GM18858 (cell line): Measurements from ENCODE around the gene SIRT3.
"Not testable (repeated sequence)": the region's sequence is repeated elsewhere in the genome, so short reads cannot be mapped to it uniquely, and the experiment has no call there.

Source experiments
- ATAC-seq: cut with Tn5 transposase; IDR thresholded peaks from one replicate; pipeline ENCODE4 v1.9.1; 2021; ENCODE audit not compliant: unreplicated experiment

The SIRT3 gene

DNA sequence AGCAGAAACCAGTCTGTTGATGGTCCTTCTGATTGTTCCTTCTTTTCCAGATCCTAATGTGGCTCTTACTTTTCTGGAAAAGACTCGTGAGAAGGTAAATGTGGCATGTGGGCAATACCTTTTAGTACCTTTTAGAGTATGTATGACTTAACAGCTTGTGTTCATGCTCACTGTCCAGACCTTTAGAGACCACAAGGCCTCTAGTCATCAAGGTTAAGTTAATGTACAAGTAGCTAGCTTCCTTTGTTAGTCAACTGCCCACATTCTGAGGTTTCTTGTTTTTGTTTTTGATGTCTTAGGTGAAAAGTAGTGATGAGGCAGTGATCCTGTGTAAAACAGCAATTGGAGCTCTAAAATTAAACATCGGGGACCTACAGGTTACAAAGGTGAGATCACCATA is 8.2 kb upstream of the SIRT3 start:
- ATAC-seq = no peak

DNA sequence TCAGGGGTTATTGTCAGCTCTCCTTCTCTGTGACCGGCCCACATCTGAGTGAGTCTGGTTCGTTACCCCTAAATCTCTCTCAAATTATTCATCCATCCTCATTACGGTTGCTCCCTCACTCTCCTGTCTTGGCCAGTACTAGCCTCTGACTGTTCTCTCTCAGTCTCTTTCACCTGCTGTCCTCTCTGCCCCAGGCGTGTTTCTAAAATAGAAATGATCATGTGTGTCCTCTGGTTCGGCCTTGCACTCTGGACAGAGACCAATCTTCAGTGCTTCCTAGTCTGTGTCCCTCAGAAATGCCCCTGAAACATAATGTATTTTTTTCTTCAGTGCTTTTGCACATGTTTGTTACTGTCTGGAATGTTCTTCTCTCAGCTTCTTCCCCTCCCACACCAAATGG is 5.5 kb upstream of the SIRT3 start:
- no peak for ATAC-seq

DNA sequence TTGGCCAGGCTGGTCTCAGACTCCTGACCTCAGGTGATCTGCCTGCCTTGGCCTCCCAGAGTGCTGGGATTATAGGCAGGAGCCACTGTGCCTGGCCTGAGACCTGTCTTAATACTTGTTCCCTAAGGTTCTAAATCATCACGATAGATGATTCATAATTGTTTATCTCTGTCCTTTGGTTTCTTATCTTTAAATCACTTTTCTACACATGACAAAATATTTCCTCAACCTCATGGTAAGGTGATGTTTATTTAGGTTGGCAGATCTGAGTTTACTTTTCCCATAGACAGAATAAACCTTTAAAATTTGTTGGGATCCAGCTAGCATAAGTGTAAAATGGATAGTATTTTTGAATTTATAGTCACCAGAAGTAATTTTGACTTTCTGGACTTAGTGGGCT is 4.2 kb upstream of the SIRT3 start:
- ATAC-seq = no peak

DNA sequence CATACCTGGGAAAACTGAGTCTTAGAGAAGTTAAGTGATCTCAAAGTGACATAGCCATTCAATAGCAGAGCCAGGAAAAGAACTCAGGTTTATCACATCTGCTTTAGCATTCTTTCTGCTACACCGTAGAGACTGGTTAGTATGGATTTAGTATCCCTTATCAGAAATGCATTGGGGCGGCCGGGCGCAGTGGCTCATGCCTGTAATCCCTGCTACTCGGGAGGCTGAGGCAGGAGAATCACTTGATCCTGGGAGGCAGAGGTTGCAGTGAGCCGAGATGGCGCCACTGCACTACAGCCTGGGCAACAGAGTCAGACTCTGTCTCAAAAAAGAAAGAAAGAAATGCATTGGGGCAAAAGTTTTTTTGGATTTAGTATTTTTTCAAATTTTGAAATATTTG is 2.2 kb upstream of the SIRT3 start:
- not testable (repeated sequence) for ATAC-seq

DNA sequence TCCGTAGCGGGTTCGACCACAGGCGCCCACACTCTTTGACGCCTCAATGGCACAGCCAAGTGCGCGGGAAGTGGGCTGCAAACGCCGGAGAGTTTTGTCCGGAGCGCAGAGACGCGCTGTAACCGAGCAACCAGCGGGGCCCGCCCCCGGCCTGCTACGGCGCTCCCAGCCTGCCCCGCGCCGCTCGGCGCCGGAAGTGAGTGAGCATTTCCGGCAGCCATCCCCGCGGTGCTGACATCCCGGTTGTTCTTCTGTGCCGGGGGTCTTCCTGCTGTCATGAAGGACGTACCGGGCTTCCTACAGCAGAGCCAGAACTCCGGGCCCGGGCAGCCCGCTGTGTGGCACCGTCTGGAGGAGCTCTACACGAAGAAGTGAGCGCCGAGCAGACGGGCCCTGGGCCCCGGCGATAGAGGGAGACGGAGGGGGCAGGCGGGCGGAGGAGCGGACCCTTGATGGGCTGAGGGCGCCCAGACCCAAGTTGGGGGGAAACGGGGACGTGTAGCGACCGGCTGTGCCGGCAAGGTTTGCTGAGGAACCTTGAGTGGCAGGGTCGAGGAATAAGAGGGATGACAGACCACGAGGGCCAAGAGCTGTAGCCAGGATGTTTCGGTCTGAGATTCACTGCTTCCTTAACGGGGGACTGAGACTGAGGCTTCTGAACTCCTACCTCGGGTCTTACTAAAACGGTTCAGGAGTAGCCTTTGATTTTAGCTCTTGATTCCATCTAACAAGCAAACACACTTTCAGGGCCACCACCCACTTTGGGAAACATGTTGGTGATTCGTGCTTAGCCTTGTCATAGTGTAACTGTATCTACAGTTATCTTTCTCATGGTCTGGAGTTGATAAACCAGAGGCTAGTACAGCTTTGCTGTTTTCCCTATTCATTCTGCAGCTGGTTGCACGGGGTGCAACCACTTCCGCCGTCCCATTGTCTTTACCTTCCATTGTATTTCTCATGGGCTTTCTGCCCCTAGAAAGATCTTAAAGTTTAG is 929 bp upstream of the SIRT3 start, which contains the start of gene PSMD13:
PSMD13 (plus strand) TSS at position 203 of the 994 bp plus-strand sequence; CDS start at position 277, 74 bp downstream.
- ATAC-seq = peak; percentile 64

DNA sequence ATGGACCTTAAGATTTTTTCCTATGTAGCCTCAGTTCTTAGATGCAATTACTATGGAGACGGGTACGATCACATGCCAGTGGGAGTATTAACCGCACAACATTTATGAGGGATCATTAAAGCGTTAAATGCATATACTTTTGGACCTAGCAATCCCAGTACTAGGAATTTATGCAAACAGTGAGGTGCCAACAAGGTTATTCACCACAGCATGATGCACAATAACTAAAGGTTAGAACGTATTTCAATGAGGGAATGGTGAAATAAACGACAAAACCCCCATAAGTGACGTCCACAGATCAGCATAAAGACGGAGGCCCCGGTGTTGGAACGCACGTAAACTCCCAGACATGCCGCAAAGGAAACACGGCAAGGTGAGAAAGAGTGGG is 539 bp downstream of the SIRT3 start:
- no peak for ATAC-seq

DNA sequence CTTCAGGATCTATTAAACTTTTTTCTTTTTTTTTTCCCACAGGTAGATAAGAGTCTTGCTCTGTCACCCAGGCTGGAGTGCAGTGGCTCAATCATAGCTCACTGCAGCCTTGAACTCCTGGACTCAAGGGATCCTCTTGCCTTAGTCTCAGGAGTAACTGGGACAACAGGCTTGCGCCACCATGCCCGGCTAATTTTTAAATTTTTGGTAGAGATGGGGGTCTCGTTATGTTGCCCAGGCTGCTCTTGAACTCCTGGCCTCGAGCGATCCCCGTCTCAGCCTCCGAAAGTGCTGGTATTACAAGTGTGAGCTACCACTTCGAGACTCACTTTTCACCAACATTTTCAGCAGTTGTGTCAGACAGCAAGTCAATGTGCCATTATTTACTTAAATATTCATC is 962 bp downstream of the SIRT3 start:
- no peak for ATAC-seq

DNA sequence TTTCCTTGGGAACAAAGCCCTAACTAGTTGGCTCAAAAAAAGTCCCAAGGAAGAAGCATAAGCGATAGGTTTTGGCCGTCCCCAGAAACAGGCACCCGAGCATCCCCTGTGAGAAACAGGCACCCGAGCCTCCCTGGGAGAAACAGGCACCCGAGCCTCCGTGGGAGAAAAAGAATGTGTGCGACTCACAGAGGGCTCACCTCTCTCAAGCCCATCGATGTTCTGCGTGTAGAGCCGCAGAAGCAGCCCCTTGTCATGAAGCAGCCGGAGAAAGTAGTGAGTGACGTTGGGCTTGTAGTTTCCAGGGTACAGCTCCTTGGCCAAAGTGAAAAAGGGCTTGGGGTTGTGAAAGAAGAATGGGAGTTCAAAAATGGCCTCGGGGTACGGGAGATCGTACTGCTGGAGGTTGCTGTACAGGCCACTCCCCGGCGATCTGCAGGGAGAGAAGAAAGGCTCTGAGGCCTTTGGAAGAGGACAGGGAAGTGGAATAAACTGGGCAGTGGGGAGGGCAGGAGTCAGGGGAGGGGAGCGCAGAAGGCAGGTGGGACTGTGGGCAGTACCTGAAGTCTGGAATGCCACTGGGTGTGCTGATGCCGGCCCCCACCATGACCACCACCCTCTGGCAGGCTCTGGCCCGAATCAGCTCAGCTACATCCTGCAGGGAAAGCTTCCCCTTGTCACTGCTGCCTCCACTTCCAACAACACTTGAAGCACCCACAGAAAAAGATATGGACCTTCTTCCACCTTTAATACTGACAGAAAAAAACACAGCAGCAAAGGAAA is 3.2 kb downstream of the SIRT3 start:
- ATAC-seq = no peak

DNA sequence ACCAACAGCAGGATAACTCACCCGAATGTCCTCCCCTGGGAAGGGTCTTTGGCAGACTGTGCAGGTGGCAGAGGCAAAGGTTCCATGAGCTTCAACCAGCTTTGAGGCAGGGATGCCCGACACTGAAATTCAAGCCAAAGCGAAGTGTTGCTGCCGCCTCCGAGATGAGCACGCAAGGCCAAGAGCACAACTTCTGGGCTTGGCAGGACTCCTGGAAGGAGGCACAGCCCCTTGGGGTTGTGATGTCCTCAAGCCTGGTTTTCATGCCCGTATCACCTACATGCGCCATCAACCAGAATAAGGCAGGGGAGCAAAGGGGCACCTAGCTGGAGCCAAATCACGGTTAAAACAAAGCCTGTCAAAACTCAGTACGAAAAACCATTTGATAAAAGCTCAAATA is 5.7 kb downstream of the SIRT3 start:
- ATAC-seq = no peak

DNA sequence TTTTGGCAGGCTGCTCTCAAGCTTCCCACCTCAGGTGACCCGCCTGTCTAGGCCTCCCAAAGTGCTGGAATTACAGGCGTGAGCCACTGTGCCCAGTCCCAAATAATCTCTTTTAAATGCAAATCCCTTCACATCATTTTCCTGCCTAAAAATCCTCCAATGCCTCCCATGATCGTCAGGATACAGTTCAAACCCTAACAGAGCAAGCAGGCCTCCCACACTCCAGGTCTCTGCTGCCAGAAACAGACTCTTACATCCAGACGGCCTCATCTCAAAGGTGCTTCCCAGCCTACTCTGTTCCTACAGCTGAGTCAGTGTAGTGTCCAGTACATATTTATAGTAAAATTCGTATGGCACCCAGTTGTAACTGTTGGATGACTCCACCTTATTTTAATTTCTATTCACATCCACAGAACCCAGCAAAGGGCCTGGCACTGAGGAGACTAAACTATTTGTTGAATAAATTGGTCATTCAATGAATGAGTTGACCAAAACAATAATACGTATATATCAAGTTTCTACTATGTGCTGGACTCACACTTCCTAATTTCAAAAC is 8.2 kb downstream of the SIRT3 start:
- no peak for ATAC-seq

DNA sequence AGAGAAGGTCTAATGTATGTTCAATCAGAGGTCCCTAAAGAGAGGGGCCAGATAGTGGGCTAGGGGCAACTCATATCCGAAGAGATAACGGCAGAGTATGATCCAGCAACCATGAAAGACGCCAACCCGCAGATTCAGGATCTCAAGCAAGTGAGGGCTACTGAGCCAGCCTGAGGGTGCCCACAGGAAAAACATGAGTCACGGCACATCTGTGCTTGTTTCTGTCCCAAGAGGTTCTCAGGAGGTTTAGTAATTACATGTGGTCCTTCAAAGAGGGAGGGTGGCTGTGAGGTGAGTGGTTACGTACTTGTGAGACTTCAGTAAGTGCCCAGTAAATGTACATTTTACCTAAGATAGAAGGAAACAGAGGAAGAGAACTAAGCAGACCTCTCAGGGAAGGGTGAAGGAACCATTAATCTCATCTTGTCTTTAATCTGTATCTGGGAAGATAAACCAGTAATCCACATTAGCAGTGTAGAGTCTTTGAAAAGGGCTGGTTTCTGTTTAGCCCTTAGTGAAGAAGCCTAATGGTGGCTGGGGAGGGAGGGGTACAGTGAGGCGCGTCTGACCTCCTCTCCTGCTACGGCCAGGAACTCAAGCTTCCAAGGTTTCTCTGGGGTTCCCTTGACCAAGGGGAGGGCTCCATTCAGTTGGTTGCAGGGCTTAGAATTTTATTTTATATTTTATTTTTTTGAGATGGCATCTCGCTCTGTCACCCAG is 10.2 kb downstream of the SIRT3 start:
- ATAC-seq = no peak

DNA sequence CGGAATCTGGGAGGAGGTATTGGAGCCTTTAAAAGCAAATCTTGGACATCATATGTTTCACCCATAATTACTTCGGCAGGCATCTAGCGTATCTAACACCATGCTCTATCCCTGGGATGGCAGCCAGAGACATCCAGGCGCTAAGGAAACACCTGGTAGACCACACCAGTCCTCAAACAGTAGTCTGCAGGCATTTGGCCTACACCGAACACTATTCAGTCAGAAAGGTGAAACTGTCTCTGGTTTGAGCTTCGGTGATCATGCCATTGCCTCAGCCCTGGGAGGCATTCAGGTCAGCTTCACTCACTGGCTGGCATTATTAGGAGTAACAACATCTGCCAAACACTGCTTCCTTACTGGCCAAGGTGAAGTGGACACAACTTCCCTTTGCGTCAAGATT is 11.7 kb downstream of the SIRT3 start:
- ATAC-seq = no peak

DNA sequence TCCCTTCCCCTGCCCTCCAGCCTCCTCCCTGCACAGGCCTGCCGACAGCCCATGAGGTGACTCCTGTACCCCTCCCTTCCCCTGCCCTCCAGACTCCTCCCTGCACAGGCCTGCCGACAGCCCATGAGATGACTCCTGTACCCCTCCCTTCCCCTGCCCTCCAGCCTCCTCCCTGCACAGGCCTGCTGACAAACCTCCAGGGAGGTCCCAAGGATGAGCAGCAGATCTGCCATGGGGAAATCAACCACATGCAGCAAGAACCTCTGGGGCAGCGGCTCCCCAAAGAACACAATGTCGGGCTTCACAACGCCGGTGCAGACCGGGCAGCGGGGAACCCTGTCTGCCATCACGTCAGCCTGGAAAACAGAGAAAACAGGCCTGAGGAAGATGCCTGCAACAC is 12.3 kb downstream of the SIRT3 start:
- no peak for ATAC-seq

DNA sequence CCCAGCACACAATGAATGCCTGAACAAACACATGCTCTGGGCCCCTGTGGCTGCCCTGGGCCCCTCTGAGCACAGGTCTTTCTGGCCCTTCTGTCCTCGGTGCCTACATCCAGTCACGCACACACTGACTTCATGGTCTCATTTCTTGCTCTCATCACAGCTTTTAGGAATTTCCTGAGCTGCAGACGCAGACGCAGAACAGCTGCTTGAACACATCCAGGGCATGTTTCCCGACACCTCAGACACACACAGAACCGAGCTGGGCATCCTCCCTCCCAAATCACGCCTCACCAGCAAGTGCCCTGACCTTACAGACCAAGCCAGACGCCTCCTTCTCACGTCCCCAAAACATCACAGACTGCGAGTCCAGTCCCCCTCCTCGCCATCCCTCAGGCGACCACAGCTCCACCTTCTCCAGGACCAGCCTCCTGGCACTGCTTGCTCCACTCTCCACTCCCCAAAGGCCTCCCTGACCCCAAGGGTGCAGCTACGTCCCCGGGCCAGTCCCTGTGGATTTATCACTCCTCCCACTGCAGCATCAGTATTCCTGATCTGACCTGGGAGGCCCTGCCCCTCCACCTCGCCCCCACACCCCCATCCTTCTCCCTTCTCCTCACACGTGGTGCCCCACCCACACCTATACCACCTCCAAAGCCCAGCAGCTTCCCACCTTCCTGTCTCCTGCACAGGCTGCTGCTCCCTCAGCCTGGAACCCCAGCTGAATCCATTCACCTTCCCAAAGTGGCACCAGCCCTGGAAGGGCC is 12.9 kb downstream of the SIRT3 start:
- no peak for ATAC-seq

DNA sequence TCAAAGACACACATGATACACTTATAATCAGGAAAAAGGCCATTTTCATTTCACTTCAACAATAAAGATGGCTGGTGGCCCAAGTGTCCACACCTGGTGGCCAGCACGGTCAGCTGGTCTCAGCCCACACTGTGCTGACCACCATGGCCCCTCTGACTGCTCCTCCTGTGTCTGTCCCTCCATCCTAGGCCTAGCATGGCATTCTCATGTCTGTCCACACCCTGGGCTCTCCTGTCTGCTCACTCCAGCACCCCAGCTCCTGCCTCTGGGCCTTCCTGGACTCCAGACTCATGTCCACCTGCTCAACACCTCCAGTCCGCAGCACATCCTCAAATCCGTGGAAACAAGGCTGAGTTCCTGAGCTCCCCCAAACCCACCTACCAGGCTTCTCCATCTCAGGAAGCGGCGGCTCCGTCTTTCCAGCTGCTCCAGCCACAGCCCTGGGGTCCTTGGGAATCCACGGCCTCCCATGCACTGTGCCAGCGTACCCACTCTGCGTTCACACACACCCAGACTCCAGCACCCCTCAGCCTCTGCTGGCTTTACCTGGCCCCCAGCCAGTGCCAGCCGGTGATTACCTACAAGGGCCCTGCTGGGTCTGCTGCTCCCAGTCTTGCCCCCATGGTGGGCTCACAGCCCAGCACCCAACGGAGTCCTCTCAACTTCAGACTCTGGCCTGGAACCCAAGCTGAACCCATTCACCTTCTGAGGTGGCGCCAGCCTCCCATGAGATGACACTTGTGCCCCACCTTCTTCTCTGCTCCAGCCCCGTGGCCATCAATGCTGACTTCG is 13.9 kb downstream of the SIRT3 start:
- no peak for ATAC-seq

DNA sequence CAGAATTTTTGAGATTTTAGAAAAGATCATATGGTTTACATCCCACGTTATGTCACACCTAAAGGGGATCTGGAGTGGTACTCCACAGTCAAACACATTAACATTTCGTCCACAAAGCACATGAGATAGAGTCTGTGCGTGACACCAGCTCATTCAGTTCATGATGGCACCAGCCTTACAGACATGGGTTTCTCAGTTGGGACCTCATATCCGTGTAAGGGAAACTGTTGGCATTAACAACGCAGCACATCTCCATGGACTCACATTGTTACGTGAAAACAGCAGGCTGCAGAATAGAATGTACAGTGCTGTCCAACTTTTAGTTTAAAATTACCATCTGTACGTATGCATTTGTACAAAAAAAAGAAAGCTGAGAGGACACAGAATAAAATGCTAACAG is 14.6 kb downstream of the SIRT3 start:
- no peak for ATAC-seq

DNA sequence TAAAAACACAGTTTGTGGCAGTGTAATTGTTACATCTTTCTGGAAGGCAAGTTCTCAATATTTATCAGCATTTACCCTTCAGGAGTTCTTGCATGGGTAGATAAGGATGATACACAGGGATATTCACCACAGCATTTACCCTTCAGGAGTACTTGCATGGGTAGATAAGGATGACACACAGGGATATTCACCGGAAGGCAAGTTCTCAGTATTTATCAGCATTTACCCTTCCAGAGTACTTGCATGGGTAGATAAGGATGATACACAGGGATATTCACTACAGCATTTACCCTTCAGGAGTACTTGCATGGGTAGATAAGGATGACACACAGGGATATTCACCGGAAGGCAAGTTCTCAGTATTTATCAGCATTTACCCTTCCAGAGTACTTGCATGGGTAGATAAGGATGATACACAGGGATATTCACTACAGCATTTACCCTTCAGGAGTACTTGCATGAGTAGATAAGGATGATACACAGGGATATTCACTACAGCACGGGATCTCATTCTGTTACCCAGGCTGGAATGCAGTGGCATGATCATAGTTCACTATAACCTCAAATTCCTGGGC is 15.4 kb downstream of the SIRT3 start:
- not testable (repeated sequence) for ATAC-seq

DNA sequence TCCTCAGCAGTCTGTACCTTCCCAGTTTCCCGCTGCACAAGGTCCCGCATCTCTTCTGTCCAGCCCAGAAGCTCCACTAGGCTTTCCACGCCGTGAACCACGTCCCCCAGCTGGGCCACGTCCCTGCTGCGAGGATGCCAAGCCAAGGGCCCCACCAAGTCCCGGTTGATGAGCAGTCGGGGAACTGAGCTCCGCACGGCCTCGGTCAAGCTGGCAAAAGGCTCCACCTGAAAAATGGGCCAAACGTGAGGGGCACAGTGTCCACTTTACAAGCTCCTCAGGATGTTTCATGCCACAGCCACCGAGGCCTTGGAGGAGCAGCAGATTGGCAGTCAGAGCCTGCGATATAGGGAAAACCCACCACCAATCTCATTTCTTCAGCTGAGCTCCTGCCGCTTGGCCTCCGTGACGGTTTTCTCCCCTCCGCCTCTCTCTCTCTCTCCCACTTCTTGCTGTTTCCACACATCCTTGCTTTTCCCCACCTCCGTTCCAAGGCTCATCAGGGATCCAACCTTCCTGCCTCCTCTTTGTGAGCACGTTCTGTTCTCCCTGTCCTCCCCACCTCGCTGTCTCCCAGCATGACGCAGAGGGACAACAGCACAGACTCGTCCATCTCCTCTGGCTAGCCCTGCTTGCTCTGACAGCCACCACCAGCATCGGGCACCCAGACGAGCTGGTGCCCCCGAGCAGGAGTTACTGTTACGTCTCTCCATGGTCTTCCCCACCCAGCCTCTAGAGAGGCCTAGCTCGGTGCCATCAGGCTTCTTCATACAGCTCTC is 17.1 kb downstream of the SIRT3 start:
- no peak for ATAC-seq
